Measurements from ENCODE around the gene EMD. TPM values are rescaled to one million over a fixed set of nuclear protein-coding genes. Genes with fewer than 3 reads are reported as not detected.

The EMD gene
- total RNA-seq, 3 donors from 2014 or later (not counting 1 experiment from before 2014, with no cell fraction given) = 141 to 175 (median 152) TPM

- DNase-seq (peak; percentile 25 to 30), ATAC-seq (peak; percentile 45 to 62 (median 52))
- WGBS (ENCODE audit: insufficient coverage) = 26% methylated on average over 26 of the region's 26 CpGs
- TF ChIP-seq CTCF (IDR thresholded peaks at IDR 0.05) = no peak
- Mint-ChIP-seq H3K4me1 (peaks cover 5 to 26% of the 10 kb centered on the region in 2 donors), H3K9me3 (no peaks in the 10 kb centered on the region), H3K27ac (peak within 1 kb of the TSS; percentile 74 to 90), H3K4me3 (peak within 1 kb of the TSS; percentile 74), H3K27me3 (ENCODE audit: low read depth in 2 of 2) (peaks cover 0 to 6% of the 10 kb centered on the region in 2 donors), H3K36me3 (no peaks in the 10 kb centered on the region)
- Histone ChIP-seq H3K36me3 (ENCODE audit: control insufficient read depth, insufficient read depth, low read length) (no peaks in the 10 kb centered on the region), H3K4me3 (ENCODE audit: low read length) (peak within 1 kb of the TSS; percentile 31), H3K27me3 (ENCODE audit: control insufficient read depth, insufficient read depth, low read length) (no peaks in the 10 kb centered on the region), H3K4me1 (ENCODE audit: control insufficient read depth, insufficient read depth, low read length) (peaks cover 32% of the 10 kb centered on the region), H3K9me3 (ENCODE audit: control insufficient read depth, insufficient read depth, low read length) (no peaks in the 10 kb centered on the region), H3K27ac (ENCODE audit: low read length) (peak within 1 kb of the TSS; percentile 73)
- intact Hi-C loops (cut with micrococcal nuclease) = no loop called here
These were observed 30.3 kb downstream of the EMD start, which contains the start of gene DNASE1L1 for GRCh38 chrX:154409222-154409871. DNASE1L1 (minus strand) TSS chrX:154409254; CDS start chrX:154405568, 3,686 bp downstream.

- Histone ChIP-seq H3K36me3 (ENCODE audit: control insufficient read depth, insufficient read depth, low read length) (no peaks in the 10 kb centered on the region), H3K4me1 (ENCODE audit: control insufficient read depth, insufficient read depth, low read length) (peaks cover 32% of the 10 kb centered on the region), H3K27ac (ENCODE audit: low read length) (peak overlapping the region; percentile 56), H3K9me3 (ENCODE audit: control insufficient read depth, insufficient read depth, low read length) (no peaks in the 10 kb centered on the region), H3K4me3 (ENCODE audit: low read length) (peak overlapping the region; percentile 47), H3K27me3 (ENCODE audit: control insufficient read depth, insufficient read depth, low read length) (no peaks in the 10 kb centered on the region)
- peak; percentile 29 to 59 (median 44) for ATAC-seq
- Mint-ChIP-seq H3K36me3 (no peaks in the 10 kb centered on the region), H3K27me3 (ENCODE audit: low read depth in 2 of 2) (peaks cover 0 to 6% of the 10 kb centered on the region in 2 donors), H3K27ac (peak overlapping the region; percentile 68 to 79), H3K9me3 (no peaks in the 10 kb centered on the region), H3K4me1 (peaks cover 5 to 26% of the 10 kb centered on the region in 2 donors), H3K4me3 (peak overlapping the region; percentile 74)
- WGBS (ENCODE audit: insufficient coverage) = 2% methylated on average over 26 of the region's 29 CpGs
- DNase-seq = peak in 1 of 2 donors; percentile 55
- intact Hi-C loops (cut with micrococcal nuclease) = no loop called here
- no peak for TF ChIP-seq CTCF (IDR thresholded peaks at IDR 0.05)
These were observed 32.9 kb downstream of the EMD start for GRCh38 chrX:154411981-154412340.

- peaks cover 32% of the 10 kb centered on the region for H3K4me1 ChIP-seq (ENCODE audit: control insufficient read depth, insufficient read depth, low read length)
- intact Hi-C loops (cut with micrococcal nuclease) = no loop called here
- Mint-ChIP-seq H3K27ac (peak overlapping the region; percentile 68 to 79), H3K4me3 (peak overlapping the region; percentile 74), H3K36me3 (no peaks in the 10 kb centered on the region), H3K4me1 (peaks cover 5 to 26% of the 10 kb centered on the region in 2 donors), H3K27me3 (ENCODE audit: low read depth in 2 of 2) (peaks cover 0 to 6% of the 10 kb centered on the region in 2 donors), H3K9me3 (no peaks in the 10 kb centered on the region)
- H3K27me3 ChIP-seq (ENCODE audit: control insufficient read depth, insufficient read depth, low read length) = no peaks in the 10 kb centered on the region
- no peaks in the 10 kb centered on the region for H3K36me3 ChIP-seq (ENCODE audit: control insufficient read depth, insufficient read depth, low read length)
- no peak for TF ChIP-seq CTCF (IDR thresholded peaks at IDR 0.05)
- H3K9me3 ChIP-seq (ENCODE audit: control insufficient read depth, insufficient read depth, low read length) = no peaks in the 10 kb centered on the region
- ATAC-seq (no peak), DNase-seq (peak in 1 of 2 donors; percentile 60)
- peak overlapping the region; percentile 56 for H3K27ac ChIP-seq (ENCODE audit: low read length)
- WGBS (ENCODE audit: insufficient coverage) = 0% methylated on average over 3 of the region's 4 CpGs
- peak overlapping the region; percentile 47 for H3K4me3 ChIP-seq (ENCODE audit: low read length)
These were observed 33.4 kb downstream of the EMD start for GRCh38 chrX:154412468-154412867.

Data from natural killer cell (primary cell).